C4-2B (cell line): ENCODE results near the gene ETV5.

Experiments used
- H3K27ac ChIP-seq: fragments of 450-650 bp; 2 replicates; pipeline ENCODE4 v1.5.1; 2017
- ZFX ChIP-seq: fragments of 450-650 bp; IDR thresholded peaks from 2 replicates; pipeline ENCODE4 v1.6.1; 2017
- TF ChIP-seq, protein P1 (sequence below): fragments of 450-650 bp; conservative IDR thresholded peaks from 2 replicates; pipeline ENCODE4 v1.5.1; 2017; ENCODE audit warnings: mild to moderate bottlenecking

Gene ETV5

DNA sequence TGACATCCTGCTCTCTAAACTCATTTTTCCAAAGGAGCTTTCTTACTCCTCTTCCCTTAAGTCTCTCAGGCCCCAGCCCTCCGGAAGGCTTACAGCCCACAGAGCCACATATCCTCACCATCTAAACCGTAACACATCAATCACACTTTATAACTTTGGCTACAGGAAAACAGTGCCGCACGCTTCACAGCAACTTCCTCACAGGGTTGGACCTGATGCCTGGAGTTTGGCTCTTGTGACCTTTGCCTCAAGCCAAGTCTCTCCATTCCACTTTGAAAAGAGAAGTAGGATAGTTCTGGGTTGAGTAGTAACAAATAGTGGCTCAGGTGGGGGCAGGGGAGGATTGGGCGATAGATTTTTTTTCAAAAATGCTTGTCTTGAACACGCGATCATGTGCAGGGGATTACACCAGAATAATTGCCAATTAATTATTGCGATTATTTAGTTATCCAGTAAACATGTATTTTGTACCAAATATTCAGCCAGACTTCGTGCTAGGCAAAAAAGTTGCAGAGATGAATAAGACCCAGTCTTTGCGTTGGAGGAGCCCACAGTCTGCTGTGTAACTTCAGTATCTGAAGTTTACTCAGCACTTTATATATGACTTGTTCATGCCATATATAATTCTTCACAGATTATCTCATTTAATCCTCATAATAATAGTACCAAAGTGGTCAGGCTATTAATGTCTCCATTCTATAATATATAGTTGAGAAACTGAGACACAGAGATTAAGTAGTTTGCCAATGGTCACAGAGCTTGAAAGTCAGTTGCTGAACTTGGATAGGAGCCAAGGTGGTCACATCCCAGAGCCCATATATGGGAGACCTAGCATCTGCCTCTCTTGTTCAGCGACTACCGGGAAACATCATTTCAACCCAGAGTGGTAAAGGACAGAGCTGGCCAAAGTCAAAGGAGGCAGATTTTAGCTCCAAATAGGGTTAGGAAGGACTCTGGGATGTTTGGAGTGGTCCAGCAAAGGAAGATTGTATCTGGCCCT lies 2.4 kb upstream of the ETV5 start:
- no peak overlapping the region for H3K27ac ChIP-seq
- TF ChIP-seq ZFX: no peak
- TF ChIP-seq, protein P1, sequence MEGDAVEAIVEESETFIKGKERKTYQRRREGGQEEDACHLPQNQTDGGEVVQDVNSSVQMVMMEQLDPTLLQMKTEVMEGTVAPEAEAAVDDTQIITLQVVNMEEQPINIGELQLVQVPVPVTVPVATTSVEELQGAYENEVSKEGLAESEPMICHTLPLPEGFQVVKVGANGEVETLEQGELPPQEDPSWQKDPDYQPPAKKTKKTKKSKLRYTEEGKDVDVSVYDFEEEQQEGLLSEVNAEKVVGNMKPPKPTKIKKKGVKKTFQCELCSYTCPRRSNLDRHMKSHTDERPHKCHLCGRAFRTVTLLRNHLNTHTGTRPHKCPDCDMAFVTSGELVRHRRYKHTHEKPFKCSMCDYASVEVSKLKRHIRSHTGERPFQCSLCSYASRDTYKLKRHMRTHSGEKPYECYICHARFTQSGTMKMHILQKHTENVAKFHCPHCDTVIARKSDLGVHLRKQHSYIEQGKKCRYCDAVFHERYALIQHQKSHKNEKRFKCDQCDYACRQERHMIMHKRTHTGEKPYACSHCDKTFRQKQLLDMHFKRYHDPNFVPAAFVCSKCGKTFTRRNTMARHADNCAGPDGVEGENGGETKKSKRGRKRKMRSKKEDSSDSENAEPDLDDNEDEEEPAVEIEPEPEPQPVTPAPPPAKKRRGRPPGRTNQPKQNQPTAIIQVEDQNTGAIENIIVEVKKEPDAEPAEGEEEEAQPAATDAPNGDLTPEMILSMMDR: no peak

DNA sequence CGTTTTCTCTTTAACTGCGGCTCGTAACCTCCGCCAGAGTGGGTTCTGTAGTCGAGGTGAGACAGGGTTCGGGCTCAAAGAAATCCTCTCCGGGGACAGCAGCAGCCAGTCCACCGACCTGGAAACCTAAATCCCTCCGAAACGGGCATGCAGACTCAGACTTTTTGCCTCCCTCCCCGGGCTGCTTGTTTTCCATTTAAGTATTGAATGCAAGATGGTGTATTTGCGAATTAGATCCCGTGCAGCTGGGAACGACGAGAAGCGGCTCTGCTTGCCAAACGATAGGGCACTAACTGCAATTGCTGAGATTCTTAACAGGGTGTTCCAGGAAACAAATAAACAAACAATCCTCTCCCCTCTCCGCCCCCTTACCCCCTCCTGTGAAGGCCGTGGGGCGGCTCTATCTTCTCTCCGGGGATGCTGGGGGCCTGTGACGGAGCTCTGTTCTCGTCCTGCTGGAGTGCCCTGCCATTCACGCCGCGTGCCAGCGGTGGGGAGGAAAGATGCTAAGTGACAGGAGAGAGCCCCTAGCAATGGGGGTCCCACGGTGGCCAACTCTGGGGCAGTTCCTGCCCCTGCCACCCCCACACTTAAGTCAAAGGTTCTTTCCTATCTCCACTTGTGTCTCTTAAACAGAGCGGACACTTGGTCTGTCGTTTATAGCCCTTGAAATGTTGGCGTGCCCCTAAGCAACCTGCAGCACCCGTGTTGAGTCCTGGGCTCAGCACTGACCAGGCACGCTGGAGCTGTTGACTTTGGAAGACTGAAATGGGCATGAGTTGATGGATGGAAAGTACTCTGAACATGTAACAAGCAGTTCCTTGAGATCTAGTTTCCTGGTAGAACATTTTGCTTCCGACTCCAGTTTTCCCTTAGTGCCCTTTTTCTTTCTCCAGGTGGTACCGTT lies 1.3 kb upstream of the ETV5 start:
- no peak for TF ChIP-seq ZFX
- TF ChIP-seq, protein P1: no peak
- H3K27ac ChIP-seq: no peak overlapping the region

DNA sequence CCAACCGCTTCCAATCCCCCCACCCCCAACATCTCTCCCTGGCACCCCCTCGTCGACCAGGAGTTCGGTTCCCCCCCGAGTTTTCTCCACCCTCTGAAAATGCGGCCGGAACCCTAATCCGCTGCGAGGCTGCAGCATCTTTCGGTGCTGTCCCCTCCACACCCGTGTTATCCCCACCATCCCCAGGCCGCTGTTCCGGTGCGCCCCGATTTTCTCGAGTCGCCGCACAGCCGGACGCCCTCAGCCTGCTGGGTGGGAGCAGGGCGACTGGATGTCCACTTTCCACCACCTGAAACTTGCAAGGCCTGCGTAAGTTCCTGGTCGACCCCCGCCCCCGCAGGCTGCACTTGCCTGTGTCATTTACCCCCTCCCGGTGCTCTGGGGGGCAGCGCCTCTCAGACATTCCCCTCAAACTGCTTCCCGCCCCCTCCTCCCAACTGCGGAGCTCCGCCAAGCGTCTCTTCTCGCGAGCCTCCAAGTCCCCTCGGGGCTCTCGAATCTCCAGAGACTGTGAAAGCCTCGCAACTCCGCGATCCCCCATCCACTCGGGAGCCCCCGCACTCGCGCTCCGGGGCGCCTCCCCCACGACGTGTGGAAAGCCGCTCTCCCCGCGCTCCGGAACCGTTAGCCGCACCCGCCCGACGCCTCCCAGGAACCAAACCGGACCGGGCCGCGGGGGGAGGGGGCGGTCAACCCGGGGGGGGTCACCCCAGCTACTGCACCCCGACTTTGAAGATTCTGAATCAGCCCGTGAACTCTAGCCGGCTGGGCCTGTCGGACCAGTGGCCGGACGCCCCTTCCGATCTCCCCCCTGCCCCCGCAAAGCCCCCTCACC lies 566 bp downstream of the ETV5 start:
- TF ChIP-seq, protein P1: no peak
- TF ChIP-seq ZFX: no peak
- H3K27ac ChIP-seq: no peak overlapping the region

DNA sequence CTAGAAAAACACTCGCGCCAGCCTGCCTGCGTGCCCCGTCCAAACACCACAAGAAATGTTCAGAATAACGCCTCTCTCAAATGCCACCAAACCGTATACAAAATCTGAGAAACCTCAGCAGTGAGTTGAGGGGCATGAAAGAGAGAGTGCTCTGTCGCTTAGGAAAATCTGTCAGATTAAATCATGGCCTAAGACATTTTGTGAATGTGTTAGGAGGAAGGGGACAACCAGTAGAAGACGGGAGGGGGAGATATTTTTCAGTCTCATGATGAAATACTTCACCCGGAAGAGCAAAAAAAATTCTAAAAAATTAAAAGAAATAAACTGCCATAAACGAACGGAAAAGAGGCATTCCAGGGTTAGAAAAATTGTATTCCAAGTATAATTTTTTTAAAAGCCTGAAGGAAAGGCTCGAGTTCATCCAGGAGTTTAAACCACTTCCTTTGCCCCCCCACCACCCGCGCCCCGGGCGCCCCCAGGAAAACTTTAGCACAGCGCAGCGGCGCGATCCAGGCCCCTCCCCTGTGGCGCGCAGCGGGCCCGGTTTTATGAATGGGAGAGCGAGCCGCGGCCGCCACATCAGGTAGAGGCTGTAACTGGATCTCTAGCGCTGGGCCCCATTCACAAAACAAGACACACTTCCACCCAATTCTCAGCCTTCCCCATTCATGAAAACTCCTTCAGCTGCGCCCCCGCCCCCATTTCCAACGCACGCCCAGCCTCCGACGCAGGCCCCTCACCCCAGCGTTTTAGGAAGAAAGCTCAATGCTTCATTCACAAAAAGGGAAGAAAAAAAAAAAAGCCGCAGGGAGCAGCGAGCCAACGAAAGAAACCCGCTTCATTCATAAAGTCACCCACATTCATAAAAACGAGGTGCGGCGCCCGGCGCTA lies 1.4 kb downstream of the ETV5 start:
- TF ChIP-seq, protein P1: no peak
- no peak for TF ChIP-seq ZFX
- H3K27ac ChIP-seq: no peak overlapping the region

DNA sequence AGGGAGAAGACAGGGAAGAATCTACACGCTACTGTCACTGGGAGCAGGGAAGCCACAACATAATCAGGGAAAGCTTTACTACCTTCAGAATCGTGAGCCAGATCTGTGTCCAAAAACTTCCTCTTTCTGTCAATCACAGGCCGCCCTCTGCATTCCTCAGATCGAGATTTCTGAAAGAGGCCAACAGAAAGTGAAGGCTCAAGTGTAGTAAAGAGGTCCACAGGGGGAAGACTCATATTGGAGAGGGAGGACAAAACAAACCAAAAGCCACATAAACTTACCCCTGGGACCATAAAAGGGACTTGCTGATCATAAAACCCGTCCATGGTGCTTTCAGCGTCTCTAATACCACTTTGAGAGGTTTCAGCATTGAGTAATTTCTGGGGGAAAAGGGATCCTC lies 3.3 kb downstream of the ETV5 start:
- TF ChIP-seq, protein P1: no peak
- TF ChIP-seq ZFX: no peak
- no peak overlapping the region for H3K27ac ChIP-seq

DNA sequence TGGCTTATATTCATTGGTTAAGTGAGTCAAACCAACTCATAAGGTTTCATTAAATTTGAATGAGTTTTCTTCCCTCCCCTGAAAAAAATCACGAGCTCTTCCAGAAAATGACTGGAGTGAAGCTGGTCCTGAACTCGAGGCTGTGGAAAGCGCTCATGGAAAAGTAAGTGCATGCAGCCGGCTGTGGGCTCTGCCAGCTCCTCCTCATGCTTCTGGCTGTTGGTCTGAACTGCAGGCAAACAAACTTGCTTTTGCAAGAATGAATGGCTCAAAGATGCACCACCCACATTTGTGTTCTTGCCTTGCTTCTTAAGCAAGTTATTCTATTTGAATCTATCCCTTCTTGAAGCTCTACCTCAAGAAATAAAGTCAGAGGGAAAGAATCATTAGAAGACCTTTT lies 6.2 kb downstream of the ETV5 start:
- H3K27ac ChIP-seq: no peak overlapping the region
- TF ChIP-seq, protein P1: no peak
- TF ChIP-seq ZFX: no peak
